Measurements from ENCODE around the gene ZC3H12D. TPM values are rescaled to one million over a fixed set of nuclear protein-coding genes. Genes with fewer than 3 reads are reported as not detected.

Gene ZC3H12D
- not detected for polyA plus RNA-seq

- Mint-ChIP-seq H3K27me3 (ENCODE audit: low read depth in 3 of 3) (peaks cover 4 to 7% (median 7%) of the 10 kb centered on the region in 3 donors), H3K27ac (peak within 1 kb of the TSS; percentile 58 to 90 (median 72)), H3K36me3 (no peaks in the 10 kb centered on the region), H3K4me1 (peaks cover 28 to 44% of the 10 kb centered on the region in 2 donors), H3K9me3 (no peaks in the 10 kb centered on the region), H3K4me3 (peak within 1 kb of the TSS; percentile 54 to 83 (median 75))
- peak; percentile 45 to 69 (median 46) for DNase-seq
Measured at GRCh38 chr6:149484733-149485700, at the start of gene ZC3H12D. ZC3H12D (minus strand) TSS chr6:149485014; CDS start chr6:149474543, 10,471 bp downstream.

GRCh38 chr6:149529650-149530049, 44.8 kb upstream of the ZC3H12D start:
- Mint-ChIP-seq H3K36me3 (peaks cover 27 to 32% (median 27%) of the 10 kb centered on the region in 3 donors), H3K4me3 (no peak overlapping the region), H3K27me3 (ENCODE audit: low read depth in 3 of 3) (no peaks in the 10 kb centered on the region), H3K27ac (no peak overlapping the region), H3K9me3 (no peaks in the 10 kb centered on the region), H3K4me1 (peaks cover 4 to 6% of the 10 kb centered on the region in 2 donors)
- no peak for DNase-seq

GRCh38 chr6:149515494-149515893, 30.7 kb upstream of the ZC3H12D start:
- DNase-seq: no peak
- H3K4me3 Mint-ChIP-seq: no peak overlapping the region
- no peaks in the 10 kb centered on the region for H3K9me3 Mint-ChIP-seq
- H3K27me3 Mint-ChIP-seq (ENCODE audit: low read depth in 3 of 3): no peaks in the 10 kb centered on the region
- H3K36me3 Mint-ChIP-seq: peaks cover 4 to 41% (median 16%) of the 10 kb centered on the region in 3 donors
- peaks cover 4 to 22% of the 10 kb centered on the region in 2 donors for H3K4me1 Mint-ChIP-seq
- peak overlapping the region in 2 of 6 donors; percentile 3 to 50 for H3K27ac Mint-ChIP-seq

- Mint-ChIP-seq H3K9me3 (no peaks in the 10 kb centered on the region), H3K27ac (peak overlapping the region in 1 of 6 donors; percentile 45), H3K4me1 (peaks cover 4 to 29% of the 10 kb centered on the region in 2 donors), H3K36me3 (peaks cover 4 to 41% (median 17%) of the 10 kb centered on the region in 3 donors), H3K27me3 (ENCODE audit: low read depth in 3 of 3) (no peaks in the 10 kb centered on the region), H3K4me3 (no peak overlapping the region)
- DNase-seq: no peak
Measured at GRCh38 chr6:149513915-149514314, 29.1 kb upstream of the ZC3H12D start.

- H3K27me3 Mint-ChIP-seq (ENCODE audit: low read depth in 3 of 3): no peaks in the 10 kb centered on the region
- no peak for DNase-seq
- H3K27ac Mint-ChIP-seq: peak overlapping the region in 1 of 6 donors; percentile 51
- no peaks in the 10 kb centered on the region for H3K9me3 Mint-ChIP-seq
- no peak overlapping the region for H3K4me3 Mint-ChIP-seq
- peaks cover 0 to 14% of the 10 kb centered on the region in 2 donors for H3K4me1 Mint-ChIP-seq
- H3K36me3 Mint-ChIP-seq: peaks cover 4 to 24% (median 13%) of the 10 kb centered on the region in 3 donors
Measured at GRCh38 chr6:149510793-149511512, 26.1 kb upstream of the ZC3H12D start.

GRCh38 chr6:149508485-149508884, 23.7 kb upstream of the ZC3H12D start:
- Mint-ChIP-seq H3K9me3 (no peaks in the 10 kb centered on the region), H3K4me3 (no peak overlapping the region), H3K36me3 (peaks cover 0 to 37% (median 15%) of the 10 kb centered on the region in 3 donors), H3K4me1 (peaks cover 0 to 6% of the 10 kb centered on the region in 2 donors), H3K27me3 (ENCODE audit: low read depth in 3 of 3) (peaks cover 0 to 2% (median 0%) of the 10 kb centered on the region in 3 donors), H3K27ac (no peak overlapping the region)
- peak in 1 of 3 donors; percentile 5 for DNase-seq

GRCh38 chr6:149503872-149504271, 19.1 kb upstream of the ZC3H12D start:
- no peaks in the 10 kb centered on the region for H3K9me3 Mint-ChIP-seq
- peaks cover 0 to 2% (median 2%) of the 10 kb centered on the region in 3 donors for H3K27me3 Mint-ChIP-seq (ENCODE audit: low read depth in 3 of 3)
- no peak for DNase-seq
- peak overlapping the region in 2 of 6 donors; percentile 3 to 41 for H3K27ac Mint-ChIP-seq
- H3K4me1 Mint-ChIP-seq: no peaks in the 10 kb centered on the region
- no peak overlapping the region for H3K4me3 Mint-ChIP-seq
- H3K36me3 Mint-ChIP-seq: peaks cover 0 to 29% (median 14%) of the 10 kb centered on the region in 3 donors

GRCh38 chr6:149503276-149503675, 18.5 kb upstream of the ZC3H12D start:
- Mint-ChIP-seq H3K27ac (no peak overlapping the region), H3K4me1 (no peaks in the 10 kb centered on the region), H3K9me3 (no peaks in the 10 kb centered on the region), H3K36me3 (peaks cover 0 to 29% (median 14%) of the 10 kb centered on the region in 3 donors), H3K4me3 (no peak overlapping the region), H3K27me3 (ENCODE audit: low read depth in 3 of 3) (peaks cover 0 to 2% (median 2%) of the 10 kb centered on the region in 3 donors)
- DNase-seq: no peak

GRCh38 chr6:149501768-149502167, 17.0 kb upstream of the ZC3H12D start:
- Mint-ChIP-seq H3K4me1 (no peaks in the 10 kb centered on the region), H3K9me3 (no peaks in the 10 kb centered on the region), H3K27ac (peak overlapping the region in 1 of 6 donors; percentile 74), H3K36me3 (peaks cover 0 to 29% (median 14%) of the 10 kb centered on the region in 3 donors), H3K27me3 (ENCODE audit: low read depth in 3 of 3) (peaks cover 0 to 2% (median 2%) of the 10 kb centered on the region in 3 donors), H3K4me3 (no peak overlapping the region)
- DNase-seq: no peak

- Mint-ChIP-seq H3K4me3 (no peak overlapping the region), H3K36me3 (peaks cover 1 to 29% (median 14%) of the 10 kb centered on the region in 3 donors), H3K4me1 (no peaks in the 10 kb centered on the region), H3K9me3 (no peaks in the 10 kb centered on the region), H3K27me3 (ENCODE audit: low read depth in 3 of 3) (peaks cover 0 to 2% (median 2%) of the 10 kb centered on the region in 3 donors), H3K27ac (no peak overlapping the region)
- no peak for DNase-seq
Measured at GRCh38 chr6:149501201-149501600, 16.4 kb upstream of the ZC3H12D start.

- no peaks in the 10 kb centered on the region for H3K9me3 Mint-ChIP-seq
- peak overlapping the region in 1 of 6 donors; percentile 34 for H3K27ac Mint-ChIP-seq
- H3K27me3 Mint-ChIP-seq (ENCODE audit: low read depth in 3 of 3): peaks cover 0 to 2% (median 0%) of the 10 kb centered on the region in 3 donors
- DNase-seq: no peak
- no peaks in the 10 kb centered on the region for H3K4me1 Mint-ChIP-seq
- H3K4me3 Mint-ChIP-seq: no peak overlapping the region
- H3K36me3 Mint-ChIP-seq: peaks cover 4 to 19% (median 7%) of the 10 kb centered on the region in 3 donors
Measured at GRCh38 chr6:149500096-149500495, 15.3 kb upstream of the ZC3H12D start.

- peaks cover 4 to 15% (median 10%) of the 10 kb centered on the region in 3 donors for H3K36me3 Mint-ChIP-seq
- H3K27me3 Mint-ChIP-seq (ENCODE audit: low read depth in 3 of 3): peaks cover 0 to 2% (median 0%) of the 10 kb centered on the region in 3 donors
- no peaks in the 10 kb centered on the region for H3K9me3 Mint-ChIP-seq
- no peak overlapping the region for H3K27ac Mint-ChIP-seq
- no peaks in the 10 kb centered on the region for H3K4me1 Mint-ChIP-seq
- H3K4me3 Mint-ChIP-seq: no peak overlapping the region
- no peak for DNase-seq
Measured at GRCh38 chr6:149499066-149499465, 14.3 kb upstream of the ZC3H12D start.

- Mint-ChIP-seq H3K36me3 (peaks cover 0 to 10% (median 7%) of the 10 kb centered on the region in 3 donors), H3K4me1 (no peaks in the 10 kb centered on the region), H3K9me3 (no peaks in the 10 kb centered on the region), H3K27ac (no peak overlapping the region), H3K4me3 (no peak overlapping the region), H3K27me3 (ENCODE audit: low read depth in 3 of 3) (no peaks in the 10 kb centered on the region)
- DNase-seq: no peak
Measured at GRCh38 chr6:149497365-149497764, 12.6 kb upstream of the ZC3H12D start.

All from immature natural killer cell (primary cell).